Measurements from ENCODE around the gene MDFI.

Gene MDFI

DNA sequence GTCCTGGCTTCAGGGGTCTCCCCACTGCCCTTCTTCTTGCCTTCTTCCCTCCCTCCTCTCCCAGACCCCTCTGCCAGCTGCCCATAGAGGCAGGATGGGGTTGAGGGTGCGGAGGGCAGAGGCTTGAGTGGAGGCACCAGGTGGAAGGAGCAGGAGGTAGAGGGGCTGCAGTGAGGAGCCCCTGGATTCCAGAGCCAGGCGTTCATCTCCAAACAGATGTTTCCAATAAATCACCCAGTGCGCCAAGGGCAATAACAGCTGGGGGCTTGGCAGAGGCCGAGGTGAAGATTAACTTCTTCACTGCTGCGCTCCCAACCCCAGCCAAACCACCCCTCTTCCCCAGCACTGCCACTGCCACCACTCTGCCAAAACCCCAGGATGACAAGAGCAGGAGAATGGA, 10.7 kb downstream of the MDFI start:
- H3K27me3 ChIP-seq (replicated peaks; ENCODE audit: control insufficient read depth, insufficient read depth, low read length, poor library complexity, severe bottlenecking), result no peaks in the 10 kb centered on the region
- H3K9me3 ChIP-seq (ENCODE audit: control insufficient read depth, low read length), result no peaks in the 10 kb centered on the region
- DNase-seq, result no peak
- no peak overlapping the region for H3K27ac ChIP-seq (ENCODE audit: insufficient read depth, low read length, poor library complexity, severe bottlenecking)
- no peak overlapping the region for H3K4me3 ChIP-seq (ENCODE audit: insufficient read depth, low read depth, low read length, poor library complexity, severe bottlenecking)
- no peaks in the 10 kb centered on the region for H3K36me3 ChIP-seq (ENCODE audit: control insufficient read depth, insufficient read depth, low read length)
- H3K4me1 ChIP-seq (ENCODE audit: control insufficient read depth, insufficient read depth, low read length, poor library complexity, severe bottlenecking), result no peaks in the 10 kb centered on the region

DNA sequence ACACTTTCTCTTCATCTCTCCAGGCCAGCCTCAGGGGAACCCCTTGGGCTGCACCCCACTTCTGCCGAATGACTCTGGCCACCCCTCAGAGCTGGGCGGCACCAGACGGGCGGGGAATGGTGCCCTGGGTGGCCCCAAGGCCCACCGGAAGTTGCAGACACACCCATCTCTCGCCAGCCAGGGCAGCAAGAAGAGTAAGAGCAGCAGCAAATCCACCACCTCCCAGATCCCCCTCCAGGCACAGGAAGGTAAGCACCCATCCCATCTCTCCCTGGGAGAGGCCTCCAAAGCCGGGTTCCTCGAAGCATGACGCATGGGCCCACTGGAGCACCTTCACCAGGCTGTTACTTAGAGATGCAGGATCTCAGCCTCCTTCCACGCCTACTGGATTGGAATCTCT, 11.3 kb downstream of the MDFI start:
- no peaks in the 10 kb centered on the region for H3K4me1 ChIP-seq (ENCODE audit: control insufficient read depth, insufficient read depth, low read length, poor library complexity, severe bottlenecking)
- no peak overlapping the region for H3K27ac ChIP-seq (ENCODE audit: insufficient read depth, low read length, poor library complexity, severe bottlenecking)
- DNase-seq, result no peak
- no peaks in the 10 kb centered on the region for H3K27me3 ChIP-seq (replicated peaks; ENCODE audit: control insufficient read depth, insufficient read depth, low read length, poor library complexity, severe bottlenecking)
- H3K4me3 ChIP-seq (ENCODE audit: insufficient read depth, low read depth, low read length, poor library complexity, severe bottlenecking), result no peak overlapping the region
- H3K9me3 ChIP-seq (ENCODE audit: control insufficient read depth, low read length), result no peaks in the 10 kb centered on the region
- H3K36me3 ChIP-seq (ENCODE audit: control insufficient read depth, insufficient read depth, low read length), result no peaks in the 10 kb centered on the region

DNA sequence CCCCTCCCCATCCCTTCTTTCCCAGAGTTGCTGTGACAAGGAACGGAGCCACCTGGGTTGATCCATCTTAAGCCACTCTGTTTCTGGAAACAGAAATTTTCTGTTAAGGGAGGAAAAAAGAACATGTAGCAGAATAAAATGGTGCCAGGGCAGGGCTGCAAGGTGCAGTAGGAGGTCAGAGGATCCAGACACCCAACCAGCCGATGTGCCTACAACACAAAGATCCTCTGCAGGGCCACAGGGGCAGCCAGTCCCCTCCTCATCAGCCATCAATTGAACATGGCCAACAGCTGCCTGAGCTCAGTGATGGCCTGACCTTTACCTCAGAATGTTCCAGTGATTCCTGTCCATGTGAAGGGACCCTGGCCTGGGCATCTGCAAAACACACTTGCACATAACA, 11.9 kb downstream of the MDFI start:
- Histone ChIP-seq H3K9me3 (ENCODE audit: control insufficient read depth, low read length) (no peaks in the 10 kb centered on the region), H3K4me3 (ENCODE audit: insufficient read depth, low read depth, low read length, poor library complexity, severe bottlenecking) (no peak overlapping the region), H3K27me3 (replicated peaks; ENCODE audit: control insufficient read depth, insufficient read depth, low read length, poor library complexity, severe bottlenecking) (no peaks in the 10 kb centered on the region), H3K36me3 (ENCODE audit: control insufficient read depth, insufficient read depth, low read length) (no peaks in the 10 kb centered on the region), H3K27ac (ENCODE audit: insufficient read depth, low read length, poor library complexity, severe bottlenecking) (no peak overlapping the region), H3K4me1 (ENCODE audit: control insufficient read depth, insufficient read depth, low read length, poor library complexity, severe bottlenecking) (no peaks in the 10 kb centered on the region)
- DNase-seq, result no peak

DNA sequence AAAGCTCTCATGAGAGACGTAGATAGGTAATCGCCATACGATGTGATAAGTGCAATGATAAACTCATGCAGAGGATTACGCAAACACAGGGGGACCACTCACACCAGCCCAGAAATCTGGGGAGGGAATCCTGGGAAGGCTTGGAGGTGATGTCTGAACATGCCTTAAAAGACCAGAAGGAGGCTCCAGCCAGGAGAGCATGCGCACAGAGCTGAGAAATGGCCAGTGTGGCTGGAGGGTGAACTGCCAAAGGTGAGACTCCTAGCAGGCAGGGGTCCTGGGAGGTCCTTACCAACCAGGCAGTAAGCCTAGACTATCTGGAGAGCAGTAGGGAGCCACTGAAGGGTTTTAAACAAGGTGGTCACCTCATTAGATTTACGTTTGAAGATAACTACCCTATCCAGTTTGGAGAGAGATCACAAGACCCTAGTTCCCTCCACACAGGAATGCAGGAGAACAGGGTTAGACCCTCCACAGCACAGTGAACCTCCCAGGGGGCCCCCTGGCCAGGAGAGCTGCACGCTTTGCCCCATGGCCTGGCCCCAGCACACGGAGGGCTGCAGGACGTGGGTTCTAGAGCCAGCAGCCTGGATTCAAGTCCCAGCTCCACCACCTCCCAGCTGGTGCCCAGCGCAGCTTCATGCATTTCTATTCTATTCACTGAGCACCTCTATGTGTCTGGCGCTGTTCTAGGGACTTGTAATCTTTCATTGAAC, 13.1 kb downstream of the MDFI start:
- Histone ChIP-seq H3K36me3 (ENCODE audit: control insufficient read depth, insufficient read depth, low read length) (no peaks in the 10 kb centered on the region), H3K27ac (ENCODE audit: insufficient read depth, low read length, poor library complexity, severe bottlenecking) (no peak overlapping the region), H3K9me3 (ENCODE audit: control insufficient read depth, low read length) (no peaks in the 10 kb centered on the region), H3K4me3 (ENCODE audit: insufficient read depth, low read depth, low read length, poor library complexity, severe bottlenecking) (no peak overlapping the region), H3K27me3 (replicated peaks; ENCODE audit: control insufficient read depth, insufficient read depth, low read length, poor library complexity, severe bottlenecking) (no peaks in the 10 kb centered on the region), H3K4me1 (ENCODE audit: control insufficient read depth, insufficient read depth, low read length, poor library complexity, severe bottlenecking) (no peaks in the 10 kb centered on the region)
- no peak for DNase-seq

DNA sequence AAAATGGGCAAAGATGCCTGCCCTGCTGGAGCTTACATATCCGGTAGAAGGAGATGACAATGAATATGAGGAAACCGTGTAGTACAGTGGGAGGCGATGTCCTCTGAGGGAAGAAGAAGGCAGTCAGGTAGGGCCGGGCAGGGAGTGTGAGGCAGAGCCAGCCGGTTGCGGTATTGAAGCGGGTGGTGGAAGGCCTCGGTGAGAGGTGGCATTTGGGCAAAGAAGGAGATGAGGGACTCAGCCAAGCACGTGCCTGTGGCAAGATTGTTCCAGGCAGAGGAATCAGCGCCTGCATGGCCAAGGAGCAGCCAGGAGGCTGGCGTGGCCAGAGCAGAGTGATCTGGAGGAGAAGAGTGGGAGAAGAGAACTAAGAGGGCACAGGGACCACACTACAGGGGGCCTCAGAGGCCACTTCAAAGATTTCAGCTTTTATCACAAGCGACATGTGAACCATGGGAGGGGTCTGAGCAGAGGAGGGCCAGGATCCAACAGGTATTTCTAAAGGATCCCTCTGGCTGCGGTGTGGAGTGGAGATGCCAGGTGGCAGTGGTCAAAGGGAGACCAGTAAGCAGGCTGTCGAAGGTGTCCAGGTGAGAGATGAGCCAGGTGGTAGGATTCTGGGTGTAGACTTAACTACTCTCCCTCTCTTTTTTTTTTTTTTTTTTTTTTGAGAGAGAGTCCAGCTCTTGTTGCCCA, 13.8 kb downstream of the MDFI start:
- Histone ChIP-seq H3K27ac (ENCODE audit: insufficient read depth, low read length, poor library complexity, severe bottlenecking) (no peak overlapping the region), H3K36me3 (ENCODE audit: control insufficient read depth, insufficient read depth, low read length) (no peaks in the 10 kb centered on the region), H3K9me3 (ENCODE audit: control insufficient read depth, low read length) (no peaks in the 10 kb centered on the region), H3K27me3 (replicated peaks; ENCODE audit: control insufficient read depth, insufficient read depth, low read length, poor library complexity, severe bottlenecking) (no peaks in the 10 kb centered on the region), H3K4me1 (ENCODE audit: control insufficient read depth, insufficient read depth, low read length, poor library complexity, severe bottlenecking) (no peaks in the 10 kb centered on the region), H3K4me3 (ENCODE audit: insufficient read depth, low read depth, low read length, poor library complexity, severe bottlenecking) (no peak overlapping the region)
- no peak for DNase-seq

DNA sequence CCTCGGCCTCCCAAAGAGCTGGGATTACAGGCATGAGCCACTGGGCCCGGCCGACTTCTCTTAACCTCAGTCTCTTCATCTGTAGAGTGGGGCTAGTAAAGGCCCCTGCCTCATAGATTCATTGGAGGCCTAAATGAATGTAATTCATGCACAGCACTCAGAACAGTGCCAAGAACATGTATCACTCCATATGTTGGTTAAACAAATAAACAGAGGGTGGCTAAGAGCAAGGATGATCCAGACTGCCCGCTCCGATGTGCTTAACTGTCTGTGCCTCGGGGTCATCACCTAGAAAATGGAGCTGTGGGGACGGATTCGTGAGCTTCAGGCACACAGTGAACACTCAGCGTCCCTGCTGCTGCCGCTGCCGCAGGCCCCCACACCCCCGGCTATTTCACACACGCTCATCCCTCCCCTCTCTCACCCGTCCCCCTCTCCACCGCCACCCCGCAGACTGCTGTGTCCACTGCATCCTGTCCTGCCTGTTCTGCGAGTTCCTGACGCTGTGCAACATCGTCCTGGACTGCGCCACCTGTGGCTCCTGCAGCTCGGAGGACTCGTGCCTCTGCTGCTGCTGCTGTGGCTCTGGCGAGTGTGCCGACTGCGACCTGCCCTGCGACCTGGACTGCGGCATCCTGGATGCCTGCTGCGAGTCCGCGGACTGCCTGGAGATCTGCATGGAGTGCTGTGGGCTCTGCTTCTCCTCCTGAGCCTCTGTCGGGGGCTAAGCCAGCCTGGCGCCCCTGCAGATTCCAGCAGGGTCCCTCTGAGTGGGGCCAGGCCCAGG, 14.8 kb downstream of the MDFI start:
- no peak for DNase-seq
- Histone ChIP-seq H3K27ac (ENCODE audit: insufficient read depth, low read length, poor library complexity, severe bottlenecking) (no peak overlapping the region), H3K9me3 (ENCODE audit: control insufficient read depth, low read length) (no peaks in the 10 kb centered on the region), H3K4me1 (ENCODE audit: control insufficient read depth, insufficient read depth, low read length, poor library complexity, severe bottlenecking) (no peaks in the 10 kb centered on the region), H3K36me3 (ENCODE audit: control insufficient read depth, insufficient read depth, low read length) (no peaks in the 10 kb centered on the region), H3K27me3 (replicated peaks; ENCODE audit: control insufficient read depth, insufficient read depth, low read length, poor library complexity, severe bottlenecking) (no peaks in the 10 kb centered on the region), H3K4me3 (ENCODE audit: insufficient read depth, low read depth, low read length, poor library complexity, severe bottlenecking) (no peak overlapping the region)

DNA sequence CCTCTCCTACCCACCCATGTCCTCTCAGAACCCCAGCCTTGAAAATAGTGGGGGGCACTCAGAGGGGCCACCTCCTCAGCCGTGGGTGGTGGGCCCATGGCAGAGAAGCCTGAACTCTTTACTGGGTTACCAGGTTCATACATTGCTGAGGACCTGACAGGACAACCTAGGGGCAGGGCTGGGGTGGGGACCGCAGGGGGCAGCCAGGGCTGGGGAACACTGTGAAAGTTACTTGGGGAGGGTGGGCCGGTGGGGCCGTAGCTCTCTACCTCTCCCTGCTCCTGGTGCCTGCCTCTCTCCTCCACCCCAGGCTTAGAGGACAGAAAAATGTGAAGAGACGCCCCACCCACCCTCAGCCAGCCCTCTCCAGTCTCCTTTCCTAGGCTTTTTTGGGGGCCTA, 15.4 kb downstream of the MDFI start:
- Histone ChIP-seq H3K36me3 (ENCODE audit: control insufficient read depth, insufficient read depth, low read length) (no peaks in the 10 kb centered on the region), H3K4me1 (ENCODE audit: control insufficient read depth, insufficient read depth, low read length, poor library complexity, severe bottlenecking) (no peaks in the 10 kb centered on the region), H3K27me3 (replicated peaks; ENCODE audit: control insufficient read depth, insufficient read depth, low read length, poor library complexity, severe bottlenecking) (no peaks in the 10 kb centered on the region), H3K27ac (ENCODE audit: insufficient read depth, low read length, poor library complexity, severe bottlenecking) (no peak overlapping the region), H3K4me3 (ENCODE audit: insufficient read depth, low read depth, low read length, poor library complexity, severe bottlenecking) (no peak overlapping the region), H3K9me3 (ENCODE audit: control insufficient read depth, low read length) (no peaks in the 10 kb centered on the region)
- no peak for DNase-seq

DNA sequence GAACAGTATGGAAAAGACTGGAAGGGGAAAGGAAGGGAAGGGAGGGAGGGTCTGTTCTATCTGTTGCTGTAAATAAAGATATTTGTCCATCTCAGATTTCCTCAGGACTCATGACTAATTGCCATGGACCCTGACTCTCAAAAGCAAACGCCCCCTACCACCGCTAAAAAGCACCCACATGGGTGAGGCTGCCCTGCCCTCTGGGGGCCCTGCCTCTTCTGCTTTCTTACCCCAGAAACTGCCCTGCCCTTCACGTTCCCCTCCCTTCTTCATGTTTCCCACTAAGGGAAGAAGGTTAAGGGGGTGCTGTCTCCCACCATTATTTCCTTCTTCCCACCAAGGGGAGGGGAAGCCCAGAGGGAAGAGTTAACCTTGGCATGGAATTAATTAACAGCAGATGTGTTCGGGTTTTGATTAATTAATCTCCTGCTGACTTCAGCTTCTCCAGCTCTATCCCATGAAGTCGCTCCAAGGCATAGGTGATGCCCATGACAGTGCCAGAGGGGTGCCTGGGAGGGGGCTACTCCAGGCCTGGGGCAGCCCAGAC, 16.0 kb downstream of the MDFI start:
- H3K4me3 ChIP-seq (ENCODE audit: insufficient read depth, low read depth, low read length, poor library complexity, severe bottlenecking), result no peak overlapping the region
- H3K9me3 ChIP-seq (ENCODE audit: control insufficient read depth, low read length), result no peaks in the 10 kb centered on the region
- H3K27me3 ChIP-seq (replicated peaks; ENCODE audit: control insufficient read depth, insufficient read depth, low read length, poor library complexity, severe bottlenecking), result no peaks in the 10 kb centered on the region
- DNase-seq, result no peak
- H3K27ac ChIP-seq (ENCODE audit: insufficient read depth, low read length, poor library complexity, severe bottlenecking), result no peak overlapping the region
- no peaks in the 10 kb centered on the region for H3K4me1 ChIP-seq (ENCODE audit: control insufficient read depth, insufficient read depth, low read length, poor library complexity, severe bottlenecking)
- no peaks in the 10 kb centered on the region for H3K36me3 ChIP-seq (ENCODE audit: control insufficient read depth, insufficient read depth, low read length)

DNA sequence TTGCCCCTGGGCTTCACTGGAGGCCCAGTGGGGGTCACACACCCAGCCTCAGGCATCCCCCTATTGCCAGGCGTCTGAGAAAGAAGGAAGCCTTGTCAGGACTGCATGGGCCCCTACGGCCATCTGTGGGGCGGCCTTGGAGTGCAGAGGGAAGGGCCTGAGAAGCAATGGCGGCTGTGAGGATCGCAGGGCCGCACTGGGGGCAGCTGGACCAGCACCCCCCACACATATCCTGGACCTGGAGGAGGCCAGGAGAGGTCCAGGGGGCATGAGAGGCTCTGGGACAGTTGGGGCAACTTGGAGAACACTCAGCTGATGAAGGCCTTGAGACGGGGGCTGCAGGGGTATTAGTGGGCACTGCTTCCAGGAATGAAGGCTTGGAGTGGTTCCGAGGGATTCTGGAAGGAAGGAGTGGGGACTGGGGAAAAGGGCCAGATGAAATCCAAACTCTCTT, 16.5 kb downstream of the MDFI start:
- Histone ChIP-seq H3K27ac (ENCODE audit: insufficient read depth, low read length, poor library complexity, severe bottlenecking) (no peak overlapping the region), H3K4me1 (ENCODE audit: control insufficient read depth, insufficient read depth, low read length, poor library complexity, severe bottlenecking) (no peaks in the 10 kb centered on the region), H3K4me3 (ENCODE audit: insufficient read depth, low read depth, low read length, poor library complexity, severe bottlenecking) (no peak overlapping the region), H3K9me3 (ENCODE audit: control insufficient read depth, low read length) (no peaks in the 10 kb centered on the region), H3K27me3 (replicated peaks; ENCODE audit: control insufficient read depth, insufficient read depth, low read length, poor library complexity, severe bottlenecking) (no peaks in the 10 kb centered on the region), H3K36me3 (ENCODE audit: control insufficient read depth, insufficient read depth, low read length) (no peaks in the 10 kb centered on the region)
- no peak for DNase-seq

DNA sequence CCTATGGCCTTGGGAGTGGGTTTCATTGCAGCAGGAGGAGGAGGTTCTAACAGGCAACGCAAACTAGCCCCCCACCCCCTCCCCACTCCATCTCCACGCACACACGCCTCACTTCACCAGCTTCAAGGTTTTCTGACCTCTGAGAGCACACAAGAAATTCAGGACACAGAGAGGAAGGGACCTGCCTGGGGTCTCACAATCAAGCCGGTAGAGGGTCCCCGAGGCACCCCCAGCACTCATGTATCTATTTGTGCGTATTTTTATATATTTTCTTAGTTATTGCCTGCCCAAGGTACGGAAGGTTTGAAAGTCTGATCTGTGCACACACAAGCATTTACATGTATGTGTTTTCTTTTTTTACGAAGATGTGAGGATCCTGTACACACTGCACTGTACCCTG, 16.9 kb downstream of the MDFI start:
- H3K36me3 ChIP-seq (ENCODE audit: control insufficient read depth, insufficient read depth, low read length), result no peaks in the 10 kb centered on the region
- no peak for DNase-seq
- H3K27me3 ChIP-seq (replicated peaks; ENCODE audit: control insufficient read depth, insufficient read depth, low read length, poor library complexity, severe bottlenecking), result no peaks in the 10 kb centered on the region
- H3K4me3 ChIP-seq (ENCODE audit: insufficient read depth, low read depth, low read length, poor library complexity, severe bottlenecking), result no peak overlapping the region
- no peak overlapping the region for H3K27ac ChIP-seq (ENCODE audit: insufficient read depth, low read length, poor library complexity, severe bottlenecking)
- H3K9me3 ChIP-seq (ENCODE audit: control insufficient read depth, low read length), result no peaks in the 10 kb centered on the region
- no peaks in the 10 kb centered on the region for H3K4me1 ChIP-seq (ENCODE audit: control insufficient read depth, insufficient read depth, low read length, poor library complexity, severe bottlenecking)
